ENCODE measurements around the gene SPTLC1. TPM values are rescaled to one million over a fixed set of nuclear protein-coding genes. Genes with fewer than 3 reads are reported as not detected.
"Not testable (repeated sequence)": the region's sequence is repeated elsewhere in the genome, so short reads cannot be mapped to it uniquely, and the experiment has no call there.

SPTLC1 gene
- polyA plus RNA-seq, 1 donor (not counting 4 experiments of a cell fraction or from before 2014, with no cell fraction given) = 123 TPM

DNA sequence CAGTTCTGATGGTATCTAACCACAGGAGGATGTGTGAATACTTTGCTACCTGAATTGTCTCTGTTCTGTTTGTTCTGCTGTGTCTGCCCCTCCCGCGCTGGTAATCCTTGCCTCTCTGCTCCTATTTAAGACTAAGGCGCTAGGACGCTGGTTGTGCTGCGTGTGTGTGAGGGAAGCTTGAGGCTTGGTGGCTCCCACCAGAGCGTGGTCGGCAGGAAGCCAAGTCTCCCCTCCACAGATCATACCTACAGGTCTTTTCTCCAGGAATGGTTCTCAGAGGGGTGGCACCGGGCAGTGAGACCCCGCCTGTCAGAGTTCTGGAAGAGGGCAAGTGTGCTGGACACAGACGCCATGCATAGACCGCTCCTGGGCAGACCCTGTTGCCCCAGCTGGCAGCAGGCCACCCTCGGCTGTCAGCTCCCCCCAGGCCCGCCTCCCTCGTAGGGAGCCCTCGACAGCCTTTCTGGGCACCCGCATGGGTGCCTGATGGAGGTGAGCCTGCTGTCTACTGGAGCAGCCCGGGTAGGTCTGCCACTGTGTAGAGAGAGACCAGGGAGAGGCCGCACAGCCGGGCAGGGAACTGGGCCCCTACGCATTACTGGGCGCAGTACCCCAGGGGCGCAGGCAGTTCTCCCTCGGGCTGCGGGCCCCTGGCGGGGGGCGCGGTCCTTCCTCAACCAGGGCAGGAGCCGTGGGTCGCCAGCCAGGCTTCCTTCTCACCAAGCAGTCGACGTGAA is 111.7 kb downstream of the SPTLC1 start:
- no peak overlapping the region for H3K9ac ChIP-seq (ENCODE audit: control insufficient read depth, extremely low read depth, insufficient read depth, low read length)
- TF ChIP-seq EZH2 (IDR thresholded peaks at IDR 0.05; ENCODE audit: low read length) = no peak
- TF ChIP-seq, protein P1, sequence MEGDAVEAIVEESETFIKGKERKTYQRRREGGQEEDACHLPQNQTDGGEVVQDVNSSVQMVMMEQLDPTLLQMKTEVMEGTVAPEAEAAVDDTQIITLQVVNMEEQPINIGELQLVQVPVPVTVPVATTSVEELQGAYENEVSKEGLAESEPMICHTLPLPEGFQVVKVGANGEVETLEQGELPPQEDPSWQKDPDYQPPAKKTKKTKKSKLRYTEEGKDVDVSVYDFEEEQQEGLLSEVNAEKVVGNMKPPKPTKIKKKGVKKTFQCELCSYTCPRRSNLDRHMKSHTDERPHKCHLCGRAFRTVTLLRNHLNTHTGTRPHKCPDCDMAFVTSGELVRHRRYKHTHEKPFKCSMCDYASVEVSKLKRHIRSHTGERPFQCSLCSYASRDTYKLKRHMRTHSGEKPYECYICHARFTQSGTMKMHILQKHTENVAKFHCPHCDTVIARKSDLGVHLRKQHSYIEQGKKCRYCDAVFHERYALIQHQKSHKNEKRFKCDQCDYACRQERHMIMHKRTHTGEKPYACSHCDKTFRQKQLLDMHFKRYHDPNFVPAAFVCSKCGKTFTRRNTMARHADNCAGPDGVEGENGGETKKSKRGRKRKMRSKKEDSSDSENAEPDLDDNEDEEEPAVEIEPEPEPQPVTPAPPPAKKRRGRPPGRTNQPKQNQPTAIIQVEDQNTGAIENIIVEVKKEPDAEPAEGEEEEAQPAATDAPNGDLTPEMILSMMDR (optimal IDR thresholded peaks at IDR 0.05 in 1 of 3, IDR thresholded peaks at IDR 0.05 in 1 of 3, conservative IDR thresholded peaks at IDR 0.05 in 1 of 3; ENCODE audit: extremely low read depth in 1 of 3, insufficient read depth in 2 of 3, low read length in 3 of 3) = no peak
- H3K79me2 ChIP-seq (ENCODE audit: control insufficient read depth, insufficient read depth, low read length) = no peaks in the 10 kb centered on the region
- dilution Hi-C loops (cut with MboI; ENCODE audit: extremely low pct_ligation_motif_present, low sequenced_read_pairs) = no loop called here
- no peak overlapping the region for H2AFZ ChIP-seq (ENCODE audit: control insufficient read depth, low read length)
- H3K36me3 ChIP-seq (ENCODE audit: control insufficient read depth in 2 of 2, extremely low read depth in 1 of 2, insufficient read depth in 2 of 2, low read length in 2 of 2) = no peaks in the 10 kb centered on the region
- DNase-seq (ENCODE audit: low read depth, low spot score) = no peak
- no peaks in the 10 kb centered on the region for H3K4me1 ChIP-seq (ENCODE audit: control insufficient read depth, extremely low read depth, insufficient read depth, low read length)
- FAIRE-seq = no peak
- H3K9me1 ChIP-seq (ENCODE audit: control insufficient read depth, extremely low read depth, insufficient read depth, low read length) = no peaks in the 10 kb centered on the region
- H3K27me3 ChIP-seq (ENCODE audit: control insufficient read depth, extremely low read depth, insufficient read depth, low read length) = no peaks in the 10 kb centered on the region
- no peaks in the 10 kb centered on the region for H3K9me3 ChIP-seq (ENCODE audit: control insufficient read depth, low read depth, low read length)
- no peak overlapping the region for H3K27ac ChIP-seq (ENCODE audit: control insufficient read depth, insufficient read depth, low read length)
- H4K20me1 ChIP-seq (ENCODE audit: control insufficient read depth, extremely low read depth, insufficient read depth, low read length) = no peaks in the 10 kb centered on the region
- H3K4me2 ChIP-seq (ENCODE audit: control insufficient read depth, extremely low read depth, insufficient read depth, low read depth, low read length) = no peak overlapping the region
- H3K4me3 ChIP-seq (ENCODE audit: control insufficient read depth in 2 of 3, extremely low read depth in 1 of 3, insufficient read depth in 2 of 3, low read depth in 1 of 3, low read length in 3 of 3) = no peak overlapping the region

DNA sequence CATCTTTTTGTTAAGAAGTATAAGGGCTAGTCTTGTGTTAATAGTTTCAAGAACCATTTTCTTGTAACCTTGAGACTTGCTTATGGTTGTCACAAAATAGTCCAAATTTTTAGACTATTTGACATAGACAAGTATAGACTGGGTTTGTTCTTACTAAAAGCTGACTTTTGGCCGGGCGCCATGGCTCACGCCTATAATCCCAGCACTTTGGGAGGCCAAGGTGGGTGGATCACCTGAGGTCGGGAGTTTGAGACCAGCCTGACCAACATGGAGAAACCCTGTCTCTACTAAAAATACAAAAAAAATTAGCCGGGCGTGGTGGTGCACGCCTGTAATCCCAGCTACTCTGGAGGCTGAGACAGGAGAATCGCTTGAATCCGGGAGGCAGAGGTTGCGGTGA is 113.3 kb downstream of the SPTLC1 start:
- H4K20me1 ChIP-seq (ENCODE audit: control insufficient read depth, extremely low read depth, insufficient read depth, low read length); H3K27me3 ChIP-seq (ENCODE audit: control insufficient read depth, extremely low read depth, insufficient read depth, low read length); DNase-seq (ENCODE audit: low read depth, low spot score); dilution Hi-C loops (cut with MboI; ENCODE audit: extremely low pct_ligation_motif_present, low sequenced_read_pairs); H3K9me3 ChIP-seq (ENCODE audit: control insufficient read depth, low read depth, low read length); H3K27ac ChIP-seq (ENCODE audit: control insufficient read depth, insufficient read depth, low read length); FAIRE-seq; H3K9ac ChIP-seq (ENCODE audit: control insufficient read depth, extremely low read depth, insufficient read depth, low read length); H3K79me2 ChIP-seq (ENCODE audit: control insufficient read depth, insufficient read depth, low read length); H3K4me3 ChIP-seq (ENCODE audit: control insufficient read depth in 2 of 3, extremely low read depth in 1 of 3, insufficient read depth in 2 of 3, low read depth in 1 of 3, low read length in 3 of 3); H3K9me1 ChIP-seq (ENCODE audit: control insufficient read depth, extremely low read depth, insufficient read depth, low read length); H3K36me3 ChIP-seq (ENCODE audit: control insufficient read depth in 2 of 2, extremely low read depth in 1 of 2, insufficient read depth in 2 of 2, low read length in 2 of 2); H3K4me1 ChIP-seq (ENCODE audit: control insufficient read depth, extremely low read depth, insufficient read depth, low read length); H2AFZ ChIP-seq (ENCODE audit: control insufficient read depth, low read length); H3K4me2 ChIP-seq (ENCODE audit: control insufficient read depth, extremely low read depth, insufficient read depth, low read depth, low read length): not testable (repeated sequence)

GRCh38 chr9:92001244-92001643 is 114.0 kb downstream of the SPTLC1 start:
- TF ChIP-seq, protein P1 (optimal IDR thresholded peaks at IDR 0.05 in 1 of 3, IDR thresholded peaks at IDR 0.05 in 1 of 3, conservative IDR thresholded peaks at IDR 0.05 in 1 of 3; ENCODE audit: extremely low read depth in 1 of 3, insufficient read depth in 2 of 3, low read length in 3 of 3) = no peak
- no peak for DNase-seq (ENCODE audit: low read depth, low spot score)
- no peaks in the 10 kb centered on the region for H3K36me3 ChIP-seq (ENCODE audit: control insufficient read depth in 2 of 2, extremely low read depth in 1 of 2, insufficient read depth in 2 of 2, low read length in 2 of 2)
- no peak for FAIRE-seq
- no peaks in the 10 kb centered on the region for H3K4me1 ChIP-seq (ENCODE audit: control insufficient read depth, extremely low read depth, insufficient read depth, low read length)
- no peak overlapping the region for H3K4me2 ChIP-seq (ENCODE audit: control insufficient read depth, extremely low read depth, insufficient read depth, low read depth, low read length)
- H3K9ac ChIP-seq (ENCODE audit: control insufficient read depth, extremely low read depth, insufficient read depth, low read length) = no peak overlapping the region
- H3K27me3 ChIP-seq (ENCODE audit: control insufficient read depth, extremely low read depth, insufficient read depth, low read length) = no peaks in the 10 kb centered on the region
- H3K4me3 ChIP-seq (ENCODE audit: control insufficient read depth in 2 of 3, extremely low read depth in 1 of 3, insufficient read depth in 2 of 3, low read depth in 1 of 3, low read length in 3 of 3) = no peak overlapping the region
- H3K27ac ChIP-seq (ENCODE audit: control insufficient read depth, insufficient read depth, low read length) = no peak overlapping the region
- dilution Hi-C loops (cut with MboI; ENCODE audit: extremely low pct_ligation_motif_present, low sequenced_read_pairs) = no loop called here
- H4K20me1 ChIP-seq (ENCODE audit: control insufficient read depth, extremely low read depth, insufficient read depth, low read length) = no peaks in the 10 kb centered on the region
- no peaks in the 10 kb centered on the region for H3K9me3 ChIP-seq (ENCODE audit: control insufficient read depth, low read depth, low read length)
- H3K79me2 ChIP-seq (ENCODE audit: control insufficient read depth, insufficient read depth, low read length) = no peaks in the 10 kb centered on the region
- no peak overlapping the region for H2AFZ ChIP-seq (ENCODE audit: control insufficient read depth, low read length)
- H3K9me1 ChIP-seq (ENCODE audit: control insufficient read depth, extremely low read depth, insufficient read depth, low read length) = no peaks in the 10 kb centered on the region
